ENCODE measurements around the gene SCAPER.
"Not testable (repeated sequence)": the region's sequence is repeated elsewhere in the genome, so short reads cannot be mapped to it uniquely, and the experiment has no call there.

SCAPER gene

DNA sequence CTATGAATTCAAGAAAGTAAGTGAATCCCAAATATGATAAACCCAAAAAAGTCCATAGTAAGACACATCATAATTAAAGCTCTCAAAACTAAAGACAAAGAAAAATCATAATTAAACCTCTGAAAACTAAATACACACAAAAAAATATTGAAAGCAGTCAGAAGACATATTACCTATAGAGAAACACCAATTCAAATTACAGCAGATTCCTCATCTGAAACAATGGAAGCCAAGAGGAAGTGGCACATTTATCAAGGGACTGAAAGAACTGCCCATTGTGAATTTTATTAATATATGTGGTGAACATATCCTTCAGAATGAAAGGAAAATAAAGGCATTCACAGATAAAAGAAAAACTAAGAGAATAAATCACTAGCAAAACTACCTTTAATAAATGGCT is 128.2 kb downstream of the SCAPER start:
- peak; percentile 9 for DNase-seq (ENCODE audit: low read depth)

DNA sequence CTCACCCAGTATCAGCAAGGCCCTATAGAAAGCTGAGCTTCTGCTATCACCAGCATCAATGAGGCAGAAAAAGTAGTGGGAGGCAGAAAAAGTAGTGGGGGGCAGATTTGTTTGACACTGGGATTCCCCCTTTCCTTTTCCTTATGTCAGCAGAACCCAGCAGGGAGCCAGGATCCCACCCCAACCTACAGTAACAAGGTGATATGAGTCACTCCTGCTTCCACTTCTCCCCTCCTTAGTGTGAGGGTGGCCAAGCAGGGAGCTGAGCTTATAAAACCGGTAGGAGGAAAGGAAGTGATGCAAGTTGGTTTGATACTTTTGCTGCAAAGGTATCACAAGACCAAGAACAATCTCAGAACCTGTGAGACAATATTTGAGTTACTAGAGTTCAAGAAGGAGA is 128.7 kb downstream of the SCAPER start:
- no peak for DNase-seq (ENCODE audit: low read depth)

DNA sequence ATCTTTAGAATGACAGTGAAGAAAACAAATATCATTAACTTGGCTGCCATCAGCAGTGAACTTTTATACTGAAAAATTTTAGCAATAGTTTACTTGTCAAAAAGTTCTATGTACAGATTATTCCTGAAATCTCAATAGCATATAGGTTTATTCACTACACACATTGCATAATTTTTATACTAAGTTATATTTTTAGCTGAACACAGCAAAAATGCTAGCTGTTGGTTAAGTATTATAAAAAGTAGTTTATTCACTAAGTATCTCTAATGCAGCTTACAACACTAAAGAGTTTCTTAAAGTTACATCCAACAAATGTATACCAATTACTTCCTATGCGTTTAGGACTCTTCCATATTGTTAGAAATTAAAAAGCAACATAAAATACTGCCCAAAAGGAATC is 131.9 kb downstream of the SCAPER start:
- DNase-seq (ENCODE audit: low read depth), result no peak

DNA sequence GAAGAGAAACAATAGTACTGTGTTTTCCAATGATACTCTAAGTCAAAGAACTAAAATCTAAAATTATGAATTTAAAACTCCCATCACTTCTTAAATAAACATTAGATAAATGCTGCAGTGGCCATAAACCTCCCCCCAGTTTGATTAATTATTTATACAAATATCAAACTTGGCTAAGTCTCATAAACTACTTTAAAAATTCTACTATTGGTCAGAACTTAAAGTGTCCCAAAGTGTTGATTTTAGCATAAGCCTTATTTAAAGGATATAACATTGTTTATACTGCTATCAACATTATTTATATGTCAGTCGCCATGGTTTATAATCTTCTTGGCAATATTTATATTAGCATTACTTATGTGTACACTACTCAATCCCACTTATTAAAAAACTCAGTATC is 132.4 kb downstream of the SCAPER start:
- no peak for DNase-seq (ENCODE audit: low read depth)

DNA sequence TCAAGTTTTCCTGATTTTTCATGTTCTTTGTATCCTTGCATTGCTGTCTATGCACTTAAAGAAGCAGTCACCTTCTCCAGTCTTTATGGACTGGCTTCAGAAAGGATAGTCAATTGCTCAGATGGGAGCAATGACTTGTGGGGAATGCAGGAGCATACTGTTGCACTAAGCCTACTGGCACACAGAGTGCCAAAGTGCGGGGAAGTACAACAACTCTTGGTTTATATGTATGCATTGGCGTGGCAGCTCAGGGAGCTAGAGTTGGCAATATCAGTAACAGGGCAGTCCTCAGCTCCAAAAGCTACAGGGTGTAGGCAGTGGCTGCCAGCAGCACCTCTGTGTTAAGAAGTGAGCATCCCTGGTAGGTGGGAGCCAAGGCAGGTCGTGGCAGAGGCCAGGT is 141.1 kb downstream of the SCAPER start:
- DNase-seq (ENCODE audit: low read depth), result no peak

DNA sequence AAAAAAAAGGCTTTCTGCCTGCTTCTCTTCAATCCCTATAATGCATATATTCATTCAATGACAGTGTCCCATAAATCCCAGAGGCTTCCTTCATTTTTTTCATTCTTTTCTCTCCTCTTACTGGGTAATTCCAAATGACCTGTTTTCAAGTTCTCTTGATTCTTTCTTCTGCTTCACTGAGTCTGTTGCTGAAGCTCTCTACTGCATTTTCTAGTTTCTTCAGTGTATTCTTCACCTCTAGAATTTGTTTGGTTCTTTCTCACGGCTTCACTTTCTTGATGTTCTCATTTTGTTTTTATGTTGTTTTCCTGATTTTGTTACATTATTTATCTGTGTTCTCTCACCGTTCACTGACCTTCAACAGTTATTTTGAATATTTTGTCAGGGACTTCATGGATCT is 141.6 kb downstream of the SCAPER start:
- no peak for DNase-seq (ENCODE audit: low read depth)

DNA sequence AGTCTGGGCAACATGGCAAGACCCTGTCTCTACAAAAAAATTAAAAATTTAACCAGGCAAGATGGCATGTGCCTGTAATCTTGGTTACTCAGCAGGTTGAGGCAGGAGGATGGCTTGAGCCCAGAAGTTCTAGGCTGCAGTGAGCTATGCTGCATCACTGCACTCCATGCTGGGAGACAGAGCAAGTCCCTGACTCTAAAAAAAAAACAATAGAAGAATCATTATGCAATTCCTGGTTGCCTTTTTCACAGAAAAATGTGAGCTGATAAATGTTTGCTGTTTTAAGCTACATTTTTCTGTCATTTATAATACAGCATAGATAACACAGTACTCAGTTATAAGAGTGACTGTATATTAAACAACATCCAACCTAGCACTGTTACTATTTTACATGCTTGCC is 148.8 kb downstream of the SCAPER start:
- DNase-seq (ENCODE audit: low read depth), result peak; percentile 61

DNA sequence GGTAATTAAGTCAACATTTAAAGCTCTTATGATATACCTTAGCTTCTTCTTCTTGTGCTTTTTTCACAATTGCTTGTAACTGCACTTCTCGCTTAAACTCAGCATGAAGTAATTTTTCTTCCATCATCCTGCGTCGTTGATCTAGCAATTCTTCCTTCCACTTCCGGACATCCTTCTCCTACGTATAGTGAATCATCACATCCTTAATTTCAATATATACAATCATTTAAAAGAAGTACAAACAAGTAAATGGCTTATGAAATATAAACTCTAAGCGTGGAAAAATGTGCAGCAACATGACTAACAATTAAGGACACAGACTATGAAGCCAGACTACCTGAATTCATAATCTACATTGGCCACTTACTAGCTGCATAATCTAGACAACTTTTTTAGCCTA is 151.4 kb downstream of the SCAPER start:
- no peak for DNase-seq (ENCODE audit: low read depth)

DNA sequence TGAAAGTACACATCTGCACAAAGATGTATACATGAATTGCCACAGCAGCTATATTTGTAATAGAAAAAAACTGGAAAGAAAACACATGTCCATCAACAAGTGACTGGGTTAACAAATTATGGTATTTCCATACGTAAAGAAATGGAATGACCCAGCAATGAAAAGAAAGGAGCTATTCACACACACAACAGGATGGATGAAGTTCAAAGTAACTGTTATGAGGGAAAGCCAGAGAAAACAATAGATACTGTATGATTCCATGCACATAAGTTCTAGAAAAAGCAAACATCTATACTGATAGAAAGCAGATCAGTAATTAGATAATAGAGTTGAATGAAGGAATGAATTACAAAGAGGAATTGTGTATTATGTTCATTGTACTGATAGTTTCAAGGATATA is 152.0 kb downstream of the SCAPER start:
- no peak for DNase-seq (ENCODE audit: low read depth)

DNA sequence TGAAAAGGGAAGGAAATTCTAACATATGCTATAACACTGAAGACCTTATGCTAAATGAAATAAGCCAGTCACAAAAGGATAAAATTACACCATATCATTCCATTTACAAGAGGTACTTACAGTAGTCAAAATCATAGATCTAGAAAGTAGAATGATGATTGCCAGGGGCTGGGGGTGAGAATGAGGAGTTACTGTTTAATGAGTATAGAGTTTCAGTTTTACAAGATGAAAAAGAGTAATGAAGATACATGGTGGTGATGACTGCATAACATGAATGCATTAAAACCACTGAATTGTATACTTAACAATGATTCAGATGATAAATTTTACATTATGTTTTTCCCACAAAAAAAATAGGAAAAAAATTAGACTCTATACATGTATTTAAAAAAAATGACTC is 152.6 kb downstream of the SCAPER start:
- DNase-seq (ENCODE audit: low read depth), result no peak

DNA sequence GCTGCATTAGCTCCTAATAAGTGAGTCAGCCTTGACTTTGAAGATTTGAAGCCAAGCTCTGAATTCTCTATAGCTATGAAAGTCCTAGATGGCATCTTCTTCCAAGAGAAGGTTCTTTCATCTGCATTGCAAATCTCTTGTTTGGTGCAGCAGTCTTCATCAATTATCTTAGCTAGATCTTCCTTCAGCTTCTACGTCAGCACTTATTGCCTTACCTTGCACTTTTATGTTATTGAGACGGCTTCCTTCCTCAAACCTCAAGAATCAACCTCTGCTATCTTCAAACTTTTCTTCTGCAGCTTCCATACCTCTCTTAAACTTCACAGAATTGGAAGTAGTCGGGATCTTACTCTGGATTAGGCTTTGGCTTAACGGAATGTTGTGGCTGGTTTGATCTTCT is 167.6 kb downstream of the SCAPER start:
- no peak for DNase-seq (ENCODE audit: low read depth)

DNA sequence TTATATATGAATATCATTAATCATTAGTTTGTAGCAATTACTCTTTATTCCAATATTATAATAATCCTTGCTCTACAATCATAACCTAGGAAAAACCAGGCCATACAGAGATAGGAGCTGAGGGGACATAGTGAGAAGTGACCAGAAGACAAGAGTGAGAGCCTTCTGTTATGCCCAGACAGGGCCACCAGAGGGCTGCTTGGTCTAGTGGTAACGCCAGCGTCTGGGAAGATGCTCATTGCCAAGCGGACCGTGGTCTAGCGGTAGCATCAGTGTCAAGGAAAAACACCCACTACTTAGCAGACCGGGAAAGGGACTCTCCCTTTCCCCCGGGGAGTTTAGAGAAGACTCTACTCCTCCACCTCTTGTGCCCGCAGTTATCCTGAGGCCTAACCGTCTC is 172.8 kb downstream of the SCAPER start:
- peak; percentile 8 for DNase-seq (ENCODE audit: low read depth)

DNA sequence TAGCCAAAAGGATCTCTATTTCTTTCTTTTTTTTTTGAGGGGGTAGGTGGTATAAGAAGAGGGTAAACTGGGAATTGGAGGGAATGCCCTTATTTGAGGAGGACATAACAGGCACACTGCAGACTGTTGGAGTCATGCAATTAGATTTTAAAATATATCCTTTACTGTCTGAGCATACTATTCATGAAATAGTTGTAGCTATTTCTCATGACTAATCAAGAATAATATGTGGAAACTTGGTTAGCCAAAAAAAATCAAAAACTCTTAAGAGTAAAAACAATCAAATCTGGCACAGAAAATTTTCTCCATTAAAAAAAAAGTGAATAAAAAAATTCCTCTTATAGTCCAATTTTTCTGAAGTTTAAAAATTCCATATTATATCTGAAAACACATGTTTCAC is 174.9 kb downstream of the SCAPER start:
- no peak for DNase-seq (ENCODE audit: low read depth)

DNA sequence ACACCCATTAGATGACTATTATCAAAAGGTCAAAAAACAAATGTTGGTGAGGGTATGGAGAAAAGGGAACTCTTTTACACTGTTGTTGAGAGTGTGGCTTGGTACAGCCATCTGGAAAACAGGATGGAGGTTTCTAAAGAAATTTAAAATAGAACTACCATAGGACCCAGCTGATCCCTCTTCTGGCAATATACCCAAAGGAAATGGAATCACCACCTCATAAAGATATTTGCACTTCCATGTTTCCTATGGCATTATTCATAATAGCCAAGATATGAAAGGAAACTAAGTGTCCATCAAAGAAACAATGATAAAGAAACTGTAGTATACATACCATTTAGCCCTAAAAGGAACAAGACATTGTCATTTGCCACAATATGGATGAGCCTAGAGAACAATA is 186.3 kb downstream of the SCAPER start:
- DNase-seq (ENCODE audit: low read depth), result no peak

DNA sequence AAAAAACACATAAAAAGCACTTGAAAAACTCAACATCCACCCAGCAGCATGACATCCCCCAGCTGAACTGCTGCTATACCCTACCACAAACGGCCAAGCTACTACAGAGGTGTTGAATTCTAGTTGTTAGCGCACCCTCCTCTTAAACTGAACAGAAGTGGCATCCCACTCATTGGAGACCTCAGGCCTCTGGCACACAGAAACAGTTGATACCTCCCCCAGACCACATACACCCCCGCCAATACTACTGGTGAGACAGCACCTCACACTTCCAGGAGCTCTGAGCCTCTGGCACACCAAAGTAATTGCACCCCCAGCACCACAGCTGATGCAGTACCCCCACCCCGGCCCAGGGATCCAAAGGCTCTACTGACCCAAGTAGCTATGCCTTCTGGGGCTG is 190.2 kb downstream of the SCAPER start:
- no peak for DNase-seq (ENCODE audit: low read depth)

DNA sequence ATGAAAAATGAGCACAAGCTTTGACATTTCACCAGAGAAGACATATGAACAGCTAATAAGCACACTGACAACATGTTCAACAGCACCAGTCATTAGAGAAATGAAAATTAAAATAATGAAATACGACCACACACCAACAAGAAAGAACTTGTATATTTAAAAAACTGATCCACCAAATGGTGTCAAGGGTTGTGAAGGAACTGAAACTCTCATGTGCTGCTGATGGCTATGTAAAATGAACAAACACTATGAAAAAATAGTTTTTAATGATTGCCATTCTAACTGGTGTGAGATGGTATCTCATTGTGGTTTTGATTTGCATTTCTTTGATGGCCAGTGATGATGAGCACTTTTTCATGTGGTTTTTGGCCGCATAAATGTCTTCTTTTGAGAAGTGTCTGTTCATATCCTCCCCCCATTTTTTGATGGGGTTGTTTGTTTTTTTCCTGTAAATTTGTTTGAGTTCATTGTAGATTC is 193.8 kb downstream of the SCAPER start:
- DNase-seq (ENCODE audit: low read depth), result no peak

DNA sequence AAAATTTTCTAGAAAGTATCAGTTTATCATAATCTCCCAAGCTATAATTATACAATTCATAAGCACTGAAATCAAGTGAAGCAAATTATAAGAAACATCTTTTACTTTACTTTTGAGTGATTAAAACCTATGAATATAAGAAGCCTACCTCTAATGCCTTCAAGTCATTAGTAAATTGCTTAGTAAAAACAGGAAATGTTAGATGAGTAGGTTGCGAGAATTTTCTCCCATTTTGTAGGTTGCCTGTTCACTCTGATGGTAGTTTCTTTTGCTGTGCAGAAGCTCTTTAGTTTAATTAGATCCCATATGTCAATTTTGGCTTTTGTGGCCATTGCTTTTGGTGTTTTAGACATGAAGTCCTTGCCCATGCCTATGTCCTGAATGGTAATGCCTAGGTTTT is 201.1 kb downstream of the SCAPER start:
- DNase-seq (ENCODE audit: low read depth), result not testable (repeated sequence)

DNA sequence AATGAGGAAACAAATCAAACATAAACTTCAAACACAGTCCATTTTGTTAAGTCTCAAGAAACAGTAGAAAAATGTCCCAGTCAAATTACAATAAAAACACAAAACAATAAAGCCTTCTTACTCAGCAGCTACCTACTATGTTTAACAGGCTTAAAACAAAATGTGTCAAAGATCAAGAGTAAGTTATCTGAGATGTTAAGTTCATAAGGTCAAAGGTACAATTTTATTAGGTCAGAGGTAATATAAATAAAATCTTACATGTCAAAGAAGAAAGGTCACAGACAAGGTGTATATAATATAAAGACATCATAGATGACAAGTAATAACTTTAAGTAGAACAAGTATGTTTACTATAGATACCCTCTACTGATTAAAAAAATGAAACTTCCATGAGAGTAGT is 208.3 kb downstream of the SCAPER start:
- no peak for DNase-seq (ENCODE audit: low read depth)

DNA sequence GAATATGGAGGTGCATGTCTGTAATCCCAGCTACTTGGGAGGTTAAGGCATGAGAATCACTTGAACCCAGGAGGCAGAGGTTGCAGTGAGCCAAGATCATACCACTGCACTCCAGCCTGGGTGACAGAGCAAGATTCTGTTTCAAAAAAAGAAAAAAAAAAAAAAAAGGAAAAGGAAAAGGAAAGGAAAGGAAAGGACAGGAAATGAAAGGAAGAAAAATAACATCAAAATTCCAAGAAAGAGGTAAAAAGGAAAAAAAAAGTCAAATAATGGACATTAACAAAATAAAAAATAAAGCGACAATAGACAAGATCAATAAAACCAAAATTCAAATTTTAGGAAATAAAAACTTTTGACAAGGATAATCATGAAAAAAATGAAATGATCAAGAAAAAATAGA is 212.6 kb downstream of the SCAPER start:
- DNase-seq (ENCODE audit: low read depth), result not testable (repeated sequence)

DNA sequence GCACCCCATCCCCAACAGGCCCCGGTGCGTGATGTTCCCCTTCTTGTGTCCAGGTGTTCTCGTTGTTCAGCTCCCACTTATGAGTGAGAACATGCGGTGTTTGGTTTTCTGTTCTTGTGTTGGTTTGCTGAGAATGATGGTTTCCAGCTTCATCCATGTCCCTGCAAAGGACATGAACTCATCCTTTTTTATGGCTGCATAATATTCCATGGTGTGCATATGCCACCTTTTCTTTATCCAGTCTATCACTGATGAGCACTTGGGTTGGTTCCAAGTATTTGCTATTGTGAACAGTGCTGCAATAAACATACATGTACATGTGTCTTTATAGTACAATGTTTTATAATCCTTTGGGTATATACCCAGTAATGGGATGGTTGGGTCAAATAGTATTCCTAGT is 217.5 kb downstream of the SCAPER start:
- DNase-seq (ENCODE audit: low read depth), result not testable (repeated sequence)

DNA sequence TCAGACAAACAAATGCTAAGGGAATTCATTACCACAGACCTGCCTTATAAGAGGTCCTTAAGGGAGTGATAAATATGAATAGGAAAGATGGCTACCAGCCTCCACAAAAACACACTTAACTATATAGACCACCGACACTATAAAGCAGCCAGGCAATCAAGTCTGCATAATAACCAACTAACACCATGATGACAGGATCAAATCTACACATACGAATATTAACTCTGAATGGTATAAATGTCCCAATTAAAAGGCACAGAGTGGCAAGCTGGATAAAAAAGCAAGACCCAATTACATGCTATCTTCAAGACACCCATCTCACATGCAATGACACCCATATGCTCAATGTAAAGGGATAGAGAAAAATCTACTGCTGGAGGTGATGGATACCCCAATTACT is 221.1 kb downstream of the SCAPER start:
- no peak for DNase-seq (ENCODE audit: low read depth)

DNA sequence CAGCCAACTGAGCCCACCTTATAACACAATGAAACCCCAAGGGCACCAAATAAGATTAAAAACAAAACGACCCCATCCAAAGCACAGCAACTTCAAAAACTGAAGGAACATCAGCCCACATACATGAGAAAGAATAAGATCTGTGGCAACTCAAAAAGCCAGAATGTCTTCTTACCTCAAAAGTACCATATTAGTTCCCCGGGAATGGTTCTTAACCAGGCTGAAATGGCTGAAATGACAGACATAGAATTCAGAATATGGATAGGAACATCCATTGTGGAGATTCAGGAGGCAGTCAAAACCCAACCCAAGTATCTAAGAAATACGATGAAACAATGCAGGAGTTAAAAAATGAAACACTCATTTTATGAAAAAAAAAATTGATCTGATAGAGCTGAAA is 222.3 kb downstream of the SCAPER start:
- no peak for DNase-seq (ENCODE audit: low read depth)

DNA sequence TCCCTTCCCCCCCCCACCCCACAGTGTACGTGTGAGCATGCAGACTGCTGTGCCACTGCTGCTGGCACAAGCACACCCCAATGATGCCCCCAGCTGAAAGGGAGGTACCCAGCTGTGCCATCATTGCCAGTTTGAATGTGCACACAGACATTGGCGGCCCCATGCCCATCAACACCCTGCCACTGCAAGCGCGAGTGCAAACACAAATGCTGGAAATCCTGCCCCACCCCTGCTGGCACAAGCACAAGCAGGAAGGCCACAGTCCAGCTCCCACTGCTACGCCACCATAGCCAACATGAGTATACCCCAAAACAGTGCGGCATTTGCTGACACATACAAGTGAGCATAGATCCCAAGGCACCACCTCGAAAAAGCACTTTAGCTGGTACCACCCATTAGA is 222.9 kb downstream of the SCAPER start:
- no peak for DNase-seq (ENCODE audit: low read depth)

DNA sequence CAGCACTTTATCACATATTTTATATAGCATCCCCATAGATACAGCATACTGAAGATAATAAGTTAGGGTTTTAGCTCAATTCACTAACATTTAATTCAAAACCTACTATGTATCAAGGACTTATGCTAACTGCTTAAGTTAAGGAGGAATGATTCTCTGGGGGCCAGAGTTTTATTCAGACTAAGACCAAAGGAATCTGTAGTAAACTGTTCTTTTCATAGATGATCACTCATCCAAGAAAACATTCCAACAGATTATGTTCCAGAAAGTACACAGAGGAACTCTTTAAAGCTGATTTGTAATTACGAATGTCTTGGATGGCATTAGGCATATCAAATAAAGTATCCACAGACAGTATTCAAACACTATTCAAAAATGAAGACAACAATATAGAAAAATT is 226.4 kb downstream of the SCAPER start:
- peak; percentile 51 for DNase-seq (ENCODE audit: low read depth)

DNA sequence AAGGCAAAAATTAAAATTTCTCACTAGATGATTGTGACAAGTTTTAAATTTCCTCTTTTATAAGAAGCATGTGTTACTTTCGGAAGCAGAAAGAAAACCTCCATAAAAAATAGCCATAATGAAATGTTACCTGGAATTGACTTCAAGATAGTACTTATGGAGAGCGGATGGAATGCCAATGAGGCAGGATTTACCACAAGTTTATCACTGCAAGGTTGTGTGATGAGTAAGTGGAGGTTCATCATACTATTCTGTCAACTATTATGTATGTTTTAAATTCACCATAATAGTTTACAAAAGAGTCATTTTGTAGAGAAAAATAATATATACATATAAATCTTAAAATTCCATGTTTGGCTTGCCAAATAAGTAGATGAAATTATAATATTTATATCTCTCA is 230.3 kb downstream of the SCAPER start:
- DNase-seq (ENCODE audit: low read depth), result peak; percentile 82

All from amniotic epithelial cell (primary cell).